GM12864 (cell line): ENCODE data around the gene LLGL2.

Experiments used
- DNase-seq: peaks from one replicate; pipeline ENCODE4 v3.0.0-alpha.2; 2011; ENCODE audit warnings: low read depth
- H3K4me3 ChIP-seq: 2 replicates; pipeline ENCODE4 v1.5.1; 2011; ENCODE audit warnings: mild to moderate bottlenecking, low read depth, low read length, control low read depth
- CTCF ChIP-seq: IDR thresholded peaks from 2 replicates; pipeline ENCODE4 v1.5.1; 2011; ENCODE audit warnings: low read depth, mild to moderate bottlenecking, moderate library complexity, low read length, control low read depth, inconsistent platforms; ENCODE audit errors: missing control alignments

The LLGL2 gene

GRCh38 chr17:75561927-75562603 is 36.6 kb downstream of the LLGL2 start:
- no peak overlapping the region for H3K4me3 ChIP-seq
- TF ChIP-seq CTCF: no peak
- no peak for DNase-seq

DNA sequence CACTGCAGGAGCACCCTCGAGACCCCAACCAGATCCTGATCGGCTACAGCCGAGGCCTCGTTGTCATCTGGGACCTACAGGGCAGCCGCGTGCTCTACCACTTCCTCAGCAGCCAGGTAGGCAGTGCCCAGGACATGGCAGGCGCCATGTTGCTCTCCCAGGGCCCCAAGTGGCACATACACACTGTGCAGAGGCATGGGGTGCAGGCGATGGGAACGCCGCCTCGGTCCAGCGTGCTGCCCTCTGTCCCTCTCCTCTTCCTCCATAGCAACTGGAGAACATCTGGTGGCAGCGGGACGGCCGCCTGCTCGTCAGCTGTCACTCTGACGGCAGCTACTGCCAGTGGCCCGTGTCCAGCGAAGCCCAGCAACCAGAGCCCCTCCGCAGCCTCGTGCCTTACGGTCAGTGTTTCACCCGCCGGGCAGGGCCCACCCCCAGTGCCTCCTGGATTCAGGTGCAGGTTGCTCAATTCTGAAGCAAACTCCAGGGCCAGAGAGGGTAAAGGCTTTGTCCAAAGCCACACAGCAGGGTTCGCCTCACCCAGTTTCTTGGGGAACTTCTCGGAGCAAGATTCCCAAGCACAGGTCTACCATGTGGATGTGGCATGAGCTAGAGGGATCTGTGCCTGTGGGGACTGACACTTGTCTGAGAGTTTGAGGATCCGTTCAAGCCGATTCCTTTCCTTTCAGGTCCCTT is 37.7 kb downstream of the LLGL2 start:
- no peak overlapping the region for H3K4me3 ChIP-seq
- DNase-seq: no peak
- no peak for TF ChIP-seq CTCF

GRCh38 chr17:75564195-75564594 is 38.7 kb downstream of the LLGL2 start:
- no peak overlapping the region for H3K4me3 ChIP-seq
- TF ChIP-seq CTCF: no peak

GRCh38 chr17:75565066-75565465 is 39.6 kb downstream of the LLGL2 start:
- H3K4me3 ChIP-seq: no peak overlapping the region
- no peak for TF ChIP-seq CTCF
- no peak for DNase-seq

More at GRCh38 chr17:75564195-75564594, 38.7 kb downstream of the LLGL2 start:
- DNase-seq: no peak

DNA sequence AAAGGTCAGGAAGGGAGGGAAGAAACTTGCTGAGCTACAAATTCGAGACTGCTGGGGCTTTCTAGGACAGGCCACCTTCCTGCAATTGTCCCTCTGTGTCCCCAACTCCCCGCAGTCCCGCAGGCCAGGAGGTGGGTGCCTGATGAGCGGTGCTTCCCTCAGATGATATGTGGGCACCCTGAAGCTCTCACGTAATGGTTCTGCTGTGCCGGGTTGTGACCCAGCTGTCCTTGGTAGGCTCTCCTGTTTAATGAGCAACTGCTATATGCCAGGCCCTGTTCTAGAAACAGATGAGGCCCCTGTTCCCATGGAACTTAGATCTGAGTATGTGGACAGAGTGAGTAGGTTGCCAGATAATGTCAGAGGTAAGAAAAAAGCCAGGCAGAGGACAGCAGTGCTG is 40.1 kb downstream of the LLGL2 start:
- H3K4me3 ChIP-seq: no peak overlapping the region
- DNase-seq: no peak
- TF ChIP-seq CTCF: no peak

- H3K4me3 ChIP-seq: no peak overlapping the region
- no peak for TF ChIP-seq CTCF
- no peak for DNase-seq
These were observed 40.9 kb downstream of the LLGL2 start for GRCh38 chr17:75566416-75566815.

DNA sequence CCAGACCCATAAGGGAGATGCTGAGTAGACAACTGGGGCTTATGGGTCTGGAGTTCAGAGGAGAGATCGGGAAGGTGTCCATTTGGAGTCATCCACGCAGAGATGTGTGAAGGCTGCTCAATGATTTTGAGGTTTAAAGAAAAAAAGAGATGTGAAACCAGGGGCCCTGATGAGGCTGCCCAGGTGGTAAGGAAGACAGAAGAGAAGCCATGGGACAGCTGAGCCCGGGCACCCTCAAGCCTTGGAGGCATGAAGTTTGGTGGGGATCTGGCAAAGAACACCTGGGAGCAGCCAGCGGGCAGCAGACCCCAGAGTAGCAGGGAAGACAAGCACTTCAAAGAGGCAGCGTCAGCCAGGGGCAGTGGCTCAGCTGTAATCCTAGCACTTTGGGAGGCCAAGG is 41.3 kb downstream of the LLGL2 start:
- DNase-seq: no peak
- no peak overlapping the region for H3K4me3 ChIP-seq
- TF ChIP-seq CTCF: no peak
